ENCODE measurements around the gene PFKP.

Gene PFKP

DNA sequence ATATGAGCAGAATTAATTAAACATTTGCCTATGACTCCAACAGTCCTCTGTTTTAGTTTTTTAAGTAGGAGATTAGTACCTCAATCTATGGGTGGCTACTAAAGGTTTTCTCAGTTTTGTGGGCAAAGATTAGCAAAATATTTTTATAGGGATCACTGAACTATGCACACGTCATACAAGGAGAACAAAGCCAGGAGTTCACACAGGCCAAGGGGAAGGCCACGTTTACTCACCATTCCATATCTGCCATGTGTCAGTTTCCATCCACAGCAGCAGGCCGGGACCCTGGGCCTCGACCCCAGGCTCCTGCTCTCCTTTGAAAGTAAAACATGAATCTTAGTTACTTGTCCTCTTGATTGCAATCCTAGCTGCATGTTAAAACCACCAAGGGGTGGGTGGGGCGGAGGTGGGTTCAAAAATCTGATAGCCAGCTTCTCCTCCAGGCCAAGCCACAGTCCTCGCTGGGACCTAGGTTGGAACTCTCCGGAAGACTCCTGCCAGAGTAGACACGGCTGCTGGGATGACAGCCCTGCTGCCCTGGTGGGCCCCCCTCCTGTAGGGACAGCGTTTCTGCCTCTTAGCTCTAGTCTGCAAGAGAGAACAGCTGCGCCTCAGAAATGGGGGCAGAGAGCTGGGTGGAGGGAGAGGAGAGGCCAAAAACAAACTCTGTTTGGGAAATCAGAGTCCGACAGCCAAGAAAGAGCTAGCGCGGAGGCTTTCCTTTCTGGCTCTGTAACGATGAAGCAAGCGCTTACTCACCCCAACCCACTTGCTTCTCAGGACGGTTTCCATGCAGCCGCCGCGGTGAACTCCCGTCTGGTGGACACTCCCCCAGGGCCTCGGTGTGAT is 69.6 kb downstream of the PFKP start:
- no peak for DNase-seq

DNA sequence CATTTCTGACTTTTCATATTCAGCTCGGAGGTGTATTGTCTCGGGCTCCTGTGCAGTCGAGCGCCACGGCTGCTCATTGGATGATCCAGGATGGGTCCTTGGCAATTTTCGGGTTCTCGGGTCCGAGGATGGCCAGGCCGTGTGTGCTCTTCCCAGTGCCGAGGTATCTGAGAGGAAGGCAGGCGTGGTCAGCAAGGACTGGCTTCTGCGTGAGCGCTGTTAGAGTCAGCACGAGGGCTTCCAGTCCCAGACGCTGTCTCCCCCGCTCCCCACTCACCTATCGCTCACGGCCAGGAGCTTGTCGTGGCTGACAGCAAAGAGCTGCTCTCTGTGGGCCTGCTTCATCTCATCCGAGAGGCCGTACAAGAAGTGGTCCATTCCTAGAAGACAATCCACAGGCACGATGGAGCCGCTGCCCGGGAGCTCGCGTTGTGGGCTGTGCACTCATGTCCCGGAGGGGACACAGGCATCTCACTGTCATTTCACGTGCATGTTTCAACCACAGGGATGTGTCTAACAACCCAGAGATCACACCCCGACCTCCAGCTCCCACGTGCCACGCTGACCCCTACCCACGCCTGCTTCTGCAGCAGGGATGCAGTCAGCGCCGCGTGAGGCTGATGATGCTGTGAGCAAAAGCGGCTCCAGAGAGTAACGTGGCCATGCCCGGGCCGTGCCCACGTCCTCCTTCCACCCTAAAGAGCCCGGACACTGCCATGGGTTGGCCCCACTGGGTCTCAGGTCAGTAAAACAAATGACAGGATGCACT is 70.8 kb downstream of the PFKP start:
- no peak for DNase-seq

DNA sequence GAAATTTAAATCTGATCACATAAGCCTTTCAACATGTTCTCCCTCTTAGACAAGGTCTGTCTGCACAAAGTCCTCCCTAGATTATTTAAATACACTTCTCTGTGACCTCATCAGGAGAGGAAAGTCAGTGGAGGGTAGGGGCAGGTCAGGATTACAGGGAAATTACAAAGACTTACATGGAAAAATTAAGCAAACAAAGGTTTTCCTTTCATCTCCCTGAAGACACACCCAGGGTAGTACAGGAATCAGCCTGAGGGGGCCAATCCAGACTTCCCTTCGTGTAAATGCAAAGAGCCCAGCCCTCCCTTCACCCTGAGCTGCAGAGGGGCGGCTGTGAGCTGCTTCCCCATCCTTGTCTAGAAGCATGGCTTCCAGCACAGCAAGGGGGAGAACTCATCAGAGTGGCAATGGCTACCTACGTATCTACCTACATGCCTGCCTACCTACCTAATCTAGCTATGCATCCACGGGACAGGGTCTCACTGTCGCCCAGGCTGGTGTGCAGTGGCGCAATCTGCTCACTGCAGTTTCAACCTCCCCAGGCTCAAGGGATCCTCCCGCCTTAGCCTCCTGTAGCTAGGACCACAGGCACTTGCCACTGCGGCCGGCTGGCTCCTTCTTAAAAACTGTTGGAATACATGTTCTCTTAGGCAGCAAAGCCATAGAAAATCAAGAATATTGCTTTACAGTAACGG is 72.0 kb downstream of the PFKP start:
- no peak for DNase-seq

DNA sequence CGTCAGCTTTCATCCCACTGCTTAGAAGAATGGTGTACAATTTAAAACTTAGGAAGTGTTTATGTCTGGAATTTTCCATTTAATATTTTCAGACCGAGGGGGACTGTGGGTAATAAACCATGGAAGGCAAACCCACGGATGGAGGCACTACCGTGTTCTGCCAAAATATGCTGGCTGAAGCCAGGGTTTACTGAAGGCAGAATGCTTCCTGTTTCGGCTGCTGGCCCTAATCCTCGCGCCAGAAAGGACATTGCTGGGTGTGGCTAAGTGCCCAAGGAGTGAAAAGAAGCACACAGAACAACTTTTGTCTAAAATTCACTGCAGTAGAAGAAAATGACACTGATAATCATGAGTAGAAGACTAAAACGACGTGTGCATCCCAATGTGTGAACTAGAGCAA is 72.9 kb downstream of the PFKP start:
- no peak for DNase-seq

DNA sequence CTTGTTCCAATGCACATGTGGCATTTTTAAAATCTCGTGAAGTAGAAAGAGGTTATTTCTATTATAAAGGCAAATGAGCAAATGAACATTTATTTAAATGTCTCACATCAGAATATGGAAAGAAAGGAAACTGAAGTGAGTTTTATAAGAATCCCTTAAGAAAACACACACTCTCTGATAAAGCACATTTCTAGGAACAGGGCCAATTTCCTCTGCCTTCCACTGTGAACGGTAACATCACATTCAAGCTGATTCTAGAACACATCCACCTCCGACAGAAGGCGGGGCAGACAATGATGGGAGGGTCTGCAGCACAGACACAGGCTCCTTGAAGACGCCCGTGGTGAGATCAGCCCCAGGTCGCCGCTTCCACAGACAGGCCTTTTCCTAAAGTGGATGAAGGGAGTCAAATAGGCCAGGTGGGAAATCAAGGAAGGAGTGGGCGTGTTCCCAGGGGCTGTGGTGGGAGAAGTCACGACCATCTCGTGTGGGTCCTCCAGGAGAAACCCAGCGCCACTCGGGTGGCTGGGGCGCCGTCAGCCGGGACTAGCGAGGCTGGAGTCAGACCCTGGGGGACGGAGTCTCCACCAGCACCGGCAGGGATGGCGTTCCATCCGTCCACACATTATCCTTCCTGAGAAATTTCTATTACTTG is 74.1 kb downstream of the PFKP start:
- no peak for DNase-seq

DNA sequence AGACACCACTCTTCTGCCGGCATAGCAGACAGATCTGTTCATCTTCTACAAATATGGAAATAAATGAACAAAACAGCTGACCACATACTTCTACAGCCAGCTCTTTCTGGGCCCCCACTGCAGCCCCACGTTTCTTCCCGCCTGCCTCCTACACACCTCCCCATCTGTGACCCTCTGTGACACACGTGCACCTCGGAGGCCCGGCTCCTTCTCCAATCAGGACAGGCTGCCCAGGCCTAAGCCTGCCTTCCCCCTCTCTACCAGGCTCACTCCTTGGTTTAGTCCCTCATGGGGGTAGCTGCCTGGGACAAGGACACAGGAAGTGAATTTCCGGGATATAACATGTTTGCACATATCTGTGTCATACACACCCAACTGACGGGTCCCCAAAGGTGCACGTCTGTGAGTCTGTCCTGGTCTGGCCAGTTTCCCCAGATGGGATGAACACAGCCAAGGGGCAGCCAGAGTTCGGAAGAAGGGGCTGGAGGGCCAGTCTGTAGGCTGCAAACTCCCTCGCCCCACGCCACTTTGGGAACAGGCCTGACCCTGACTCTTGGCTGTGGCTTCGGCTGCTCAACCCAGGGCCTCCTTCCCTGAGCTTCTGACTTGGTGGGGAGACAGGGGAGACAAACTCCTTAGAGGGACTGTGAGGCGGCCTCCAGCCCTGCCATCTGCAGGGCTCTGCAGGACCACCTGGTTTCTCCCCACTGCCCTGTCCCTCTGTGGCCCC is 75.0 kb downstream of the PFKP start:
- DNase-seq: no peak

DNA sequence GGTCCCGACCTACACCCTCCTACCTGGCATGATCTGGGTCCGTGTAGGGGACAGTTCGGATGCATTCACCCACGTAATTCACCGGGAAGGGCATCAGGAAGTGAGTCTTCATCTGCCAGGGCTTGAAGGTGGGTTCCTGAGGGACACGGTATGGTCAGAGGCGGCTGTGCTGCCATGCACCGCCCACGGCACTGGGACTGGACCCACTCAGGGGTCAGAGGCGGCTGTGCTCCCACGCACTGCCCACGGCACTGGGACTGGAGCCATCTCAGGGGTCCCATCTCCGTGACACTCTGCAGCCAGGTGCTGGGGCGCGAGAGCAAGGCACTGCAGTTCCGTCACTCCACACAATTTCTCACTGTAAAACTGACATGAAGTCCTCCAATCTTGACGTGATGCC is 76.0 kb downstream of the PFKP start:
- DNase-seq: no peak

DNA sequence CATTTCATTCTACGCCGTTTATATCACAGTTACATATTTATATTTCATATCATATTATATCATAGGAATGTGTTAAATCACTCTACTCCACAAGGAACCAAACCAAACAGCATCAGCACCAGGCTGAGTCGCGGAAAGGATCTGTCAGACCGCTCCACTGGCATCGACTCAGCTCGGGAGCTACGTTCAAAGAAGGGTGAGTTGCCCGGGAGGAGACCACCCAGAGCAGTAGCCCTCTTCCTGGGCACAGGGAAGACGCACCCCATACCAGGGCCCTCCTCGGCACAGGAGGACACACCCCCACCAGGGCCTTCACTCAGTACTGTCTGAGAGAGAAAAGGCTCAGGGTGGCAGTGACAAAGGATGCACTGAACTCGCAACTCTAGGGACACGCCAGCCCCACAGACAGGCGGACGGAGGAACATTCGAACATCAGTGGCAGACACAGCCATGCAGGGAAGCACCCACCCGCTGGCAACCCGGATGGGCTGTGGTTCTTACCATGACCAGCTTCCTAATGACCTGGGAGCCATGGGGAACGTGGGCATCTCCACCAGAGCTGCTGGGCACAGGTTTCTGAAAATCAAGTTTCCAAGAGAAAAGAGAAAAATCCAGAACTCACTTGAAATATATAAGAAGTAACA is 76.6 kb downstream of the PFKP start:
- DNase-seq: no peak

DNA sequence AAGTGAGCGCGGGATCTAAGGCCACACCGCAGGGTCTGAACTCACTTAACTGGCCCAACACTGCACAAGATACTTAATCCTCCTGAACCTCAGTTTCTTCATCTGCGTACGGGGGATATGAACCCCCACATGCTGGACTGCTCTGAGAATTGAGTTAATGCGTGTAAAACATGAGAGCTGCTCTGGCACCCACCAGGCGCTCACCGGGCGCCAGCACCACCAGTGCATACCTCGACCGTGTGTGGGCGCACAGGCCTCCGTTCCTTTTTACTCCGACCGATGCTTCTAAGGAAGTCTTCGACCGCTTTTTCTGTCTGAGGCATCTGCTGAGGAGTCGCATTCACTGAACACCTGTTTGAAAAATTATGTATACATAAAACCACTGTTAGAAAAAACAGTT is 78.0 kb downstream of the PFKP start:
- no peak for DNase-seq

DNA sequence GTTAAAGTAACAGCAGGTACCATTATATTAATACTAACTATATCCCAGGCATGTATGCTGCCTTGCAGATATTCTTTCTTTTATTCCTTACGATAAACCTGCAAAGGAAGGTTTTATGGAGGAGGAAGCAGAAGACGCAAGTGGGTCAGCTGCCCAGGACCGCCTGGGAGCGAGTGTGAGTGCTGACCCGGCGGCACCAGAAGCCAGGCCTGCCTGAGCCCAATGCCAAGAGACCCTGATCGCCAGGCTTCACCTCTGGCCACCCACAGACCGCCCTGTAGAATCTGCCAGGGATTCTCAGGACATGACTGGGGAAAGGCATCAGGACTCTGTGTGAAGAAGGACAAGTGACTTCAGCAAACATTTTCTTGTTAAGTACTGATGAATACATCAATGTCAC is 78.9 kb downstream of the PFKP start:
- no peak for DNase-seq

DNA sequence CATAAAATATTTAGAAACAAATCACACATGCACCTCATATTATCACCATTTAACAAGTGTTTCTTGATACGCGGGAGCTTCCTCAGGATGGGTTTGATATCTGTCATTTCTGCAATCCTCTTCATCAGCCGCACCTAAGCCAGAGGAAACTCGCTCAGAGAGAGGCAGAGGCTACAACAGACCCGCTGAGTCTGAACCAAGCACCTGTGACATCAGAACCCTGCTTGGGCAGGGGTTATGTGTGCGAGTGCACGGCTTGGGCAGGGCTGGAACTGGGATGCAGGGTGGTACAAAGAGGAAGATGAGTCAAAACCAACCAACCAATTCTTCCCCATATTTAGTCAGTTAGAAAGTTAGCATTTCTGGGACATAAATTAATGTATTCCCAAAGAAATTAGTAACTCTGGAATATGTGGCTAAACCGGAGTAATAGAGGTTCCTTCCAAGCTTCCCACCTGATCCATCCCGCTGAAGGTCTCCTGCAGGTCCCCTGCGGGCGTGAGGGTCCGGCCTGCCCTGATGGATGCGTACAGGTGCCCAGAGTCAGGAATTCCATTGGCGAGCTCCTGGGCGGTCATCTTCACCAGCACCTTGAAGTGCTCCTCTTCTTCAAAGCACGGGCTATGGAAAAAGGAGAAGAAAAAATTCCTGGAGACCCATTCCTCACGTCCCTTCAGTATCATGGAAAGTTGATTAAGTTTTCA is 79.9 kb downstream of the PFKP start:
- no peak for DNase-seq

DNA sequence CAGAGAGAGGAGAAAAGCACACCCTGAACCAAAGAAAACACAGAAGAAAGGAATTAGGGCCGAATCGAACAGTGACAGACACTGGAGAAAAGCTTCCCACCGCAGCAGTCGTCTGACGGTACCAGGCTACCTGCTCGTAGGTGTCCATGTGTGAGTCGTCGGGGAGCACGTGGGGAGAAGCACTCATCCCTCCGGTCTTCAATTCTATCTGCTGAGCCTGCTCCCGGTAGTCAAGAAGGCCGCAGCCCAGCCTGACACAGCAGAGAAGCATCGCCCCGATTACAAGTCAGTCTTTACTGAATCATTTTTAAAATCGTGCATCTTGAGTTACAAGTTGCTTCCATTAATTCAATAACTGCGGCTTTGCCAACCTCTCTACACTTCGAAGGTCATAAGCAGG is 80.7 kb downstream of the PFKP start:
- DNase-seq: no peak

DNA sequence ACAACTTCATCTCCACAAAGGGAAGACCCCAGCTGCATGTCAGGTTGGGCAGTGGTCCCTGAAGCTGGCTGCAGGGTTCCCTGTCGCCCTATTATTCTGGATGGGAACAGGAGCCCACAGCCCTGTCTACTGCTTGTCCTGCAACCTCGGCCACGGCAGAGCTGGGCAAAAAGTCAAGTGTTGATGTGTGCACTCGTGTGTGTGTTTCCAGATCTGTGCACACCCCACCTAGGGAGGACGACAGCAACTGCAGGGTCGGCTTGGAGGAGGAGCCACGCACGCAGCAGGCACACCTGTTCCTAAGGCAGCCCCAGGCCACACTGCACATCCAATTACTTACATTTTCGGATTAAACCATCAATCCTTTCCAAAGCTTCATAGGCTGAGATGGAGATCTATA is 81.6 kb downstream of the PFKP start:
- no peak for DNase-seq

DNA sequence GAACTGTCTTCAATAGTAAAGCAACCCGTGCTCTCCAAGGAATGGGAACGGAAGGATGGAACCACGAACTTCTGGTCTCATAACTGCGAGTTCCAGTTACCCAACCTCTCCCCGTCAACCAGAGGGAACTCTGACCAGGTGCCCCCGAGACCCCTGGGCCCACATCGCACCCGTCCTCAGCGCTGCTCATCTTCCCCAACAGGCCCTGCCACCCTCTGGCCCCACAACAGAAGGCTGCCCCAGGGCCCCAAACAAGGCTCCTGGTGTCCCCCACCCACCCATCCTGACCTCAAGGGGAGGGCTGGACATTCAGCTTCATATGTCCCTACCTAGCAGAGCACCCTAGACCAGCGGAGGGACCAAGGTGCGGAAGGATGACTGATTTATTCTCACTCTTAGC is 82.6 kb downstream of the PFKP start:
- DNase-seq: no peak

DNA sequence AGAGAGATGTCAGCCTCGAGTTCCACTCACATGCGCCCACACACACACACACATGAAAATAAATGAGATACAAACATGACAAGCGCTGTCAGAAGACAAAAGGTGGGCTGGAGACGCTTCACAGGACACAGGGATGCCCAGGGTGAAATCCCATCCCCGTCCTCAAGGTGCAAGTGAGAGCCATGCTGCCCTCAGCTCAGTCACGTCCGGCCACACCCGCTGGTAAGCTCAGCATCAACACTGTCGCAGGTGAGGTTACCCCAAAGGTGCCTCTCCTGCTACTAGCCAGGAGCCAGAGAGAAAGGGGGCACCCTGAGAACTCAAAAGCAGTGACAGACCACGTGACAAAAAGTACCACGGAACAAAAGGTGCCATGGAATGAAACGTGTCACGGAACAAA is 83.0 kb downstream of the PFKP start:
- no peak for DNase-seq

DNA sequence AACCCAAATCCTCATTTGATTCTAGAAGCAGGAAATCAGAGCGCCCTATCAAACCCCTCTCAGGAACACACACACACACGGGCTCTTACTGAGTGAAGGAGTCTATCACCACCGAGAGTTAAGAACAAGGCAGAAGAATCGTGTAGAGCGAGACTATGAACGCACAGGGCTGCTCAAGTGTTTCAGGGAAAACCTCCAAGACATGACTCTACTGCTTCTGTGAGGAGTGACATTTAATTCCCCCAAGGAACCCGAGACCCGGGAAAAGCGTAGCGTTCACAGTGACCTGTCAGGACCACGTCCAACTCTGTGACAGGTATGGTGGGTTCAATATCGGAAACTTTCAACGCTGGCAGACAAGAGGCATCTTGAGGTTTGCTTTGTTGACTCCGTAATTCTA is 83.6 kb downstream of the PFKP start:
- no peak for DNase-seq

DNA sequence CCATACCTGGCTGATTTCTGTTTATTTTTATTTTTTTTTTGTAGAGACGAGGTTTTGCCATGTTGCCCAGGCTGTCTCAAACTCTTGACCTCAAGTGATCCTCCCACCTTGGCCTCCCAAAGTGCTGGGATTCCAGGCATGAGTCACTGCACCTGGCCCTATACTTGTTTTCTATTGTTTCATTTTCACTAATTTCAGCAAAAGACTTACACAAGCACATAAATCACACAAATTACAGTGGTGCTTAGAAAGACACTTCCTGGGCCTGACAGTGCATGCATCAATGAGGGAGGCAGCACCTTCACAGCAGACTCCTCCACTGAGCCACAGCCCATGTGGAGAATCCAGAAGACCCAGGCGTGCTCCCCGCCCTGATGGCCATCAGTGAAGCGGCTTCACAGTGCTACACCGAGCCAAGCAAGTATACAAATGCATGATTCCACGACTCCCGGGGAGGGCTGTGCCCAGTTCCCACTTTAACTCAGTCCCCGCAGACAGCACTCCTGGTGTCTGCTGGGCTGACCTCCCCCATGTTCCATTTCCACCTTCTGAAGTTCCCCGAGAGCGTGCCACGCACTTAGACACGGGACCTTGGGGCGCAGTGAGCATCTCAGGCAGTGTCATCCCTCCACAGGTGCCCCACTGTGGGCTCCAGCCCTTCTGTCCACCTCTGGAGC is 84.7 kb downstream of the PFKP start:
- no peak for DNase-seq

DNA sequence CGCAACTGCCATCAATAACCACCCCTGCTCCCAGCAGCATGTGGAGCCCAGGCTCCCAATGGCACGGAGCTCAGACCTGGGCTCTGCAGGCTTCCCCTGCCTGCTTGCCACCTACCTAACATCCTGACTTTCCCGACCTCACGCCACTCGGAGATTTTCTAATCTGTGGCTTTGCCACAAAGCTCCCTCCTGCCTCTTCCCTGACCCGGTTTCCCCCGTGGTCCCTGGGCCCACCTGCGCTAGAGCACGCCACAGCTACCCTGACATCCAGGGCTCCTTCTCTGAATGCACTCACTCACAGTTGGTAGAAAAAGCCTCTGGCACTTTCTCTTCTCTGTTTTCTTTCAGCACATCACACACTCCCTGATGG is 85.2 kb downstream of the PFKP start:
- DNase-seq: no peak

DNA sequence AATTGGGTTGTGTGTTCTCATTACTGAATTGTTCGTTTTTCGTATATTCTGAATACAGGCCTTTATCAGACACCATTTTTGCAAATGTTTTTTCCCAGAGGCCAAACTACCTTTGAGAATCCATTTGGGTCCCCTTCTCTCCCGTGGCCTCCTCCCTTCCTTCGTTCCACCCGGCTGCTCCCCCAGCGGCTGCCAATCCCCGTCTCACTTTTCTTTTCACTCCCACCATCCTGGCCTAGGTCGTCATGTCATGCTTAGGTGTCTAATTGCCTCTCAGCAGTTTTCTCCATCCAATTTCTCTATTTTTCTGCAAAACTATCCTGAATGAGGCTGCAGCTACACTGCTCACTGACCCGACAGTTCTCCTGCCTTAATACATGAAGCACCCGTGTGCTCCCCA is 87.3 kb downstream of the PFKP start:
- DNase-seq: no peak

DNA sequence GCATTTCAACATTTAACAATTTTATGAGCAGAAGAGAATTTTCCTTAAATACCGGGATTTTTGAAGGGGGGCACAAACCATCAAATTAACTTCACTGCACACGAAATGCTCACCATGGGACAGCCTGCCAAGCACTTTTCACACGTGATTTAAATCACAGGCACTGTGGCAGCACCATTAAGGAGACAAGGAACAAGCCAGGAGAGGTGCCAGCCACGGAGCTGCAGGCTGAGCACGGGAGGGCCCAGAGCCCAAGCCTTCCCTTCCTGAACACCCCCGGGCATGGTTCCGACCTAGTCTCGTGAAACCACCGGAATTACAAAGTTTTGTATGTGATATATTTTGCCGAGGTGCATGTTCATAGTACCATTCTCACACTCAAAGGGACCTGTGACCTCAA is 91.8 kb downstream of the PFKP start:
- no peak for DNase-seq

DNA sequence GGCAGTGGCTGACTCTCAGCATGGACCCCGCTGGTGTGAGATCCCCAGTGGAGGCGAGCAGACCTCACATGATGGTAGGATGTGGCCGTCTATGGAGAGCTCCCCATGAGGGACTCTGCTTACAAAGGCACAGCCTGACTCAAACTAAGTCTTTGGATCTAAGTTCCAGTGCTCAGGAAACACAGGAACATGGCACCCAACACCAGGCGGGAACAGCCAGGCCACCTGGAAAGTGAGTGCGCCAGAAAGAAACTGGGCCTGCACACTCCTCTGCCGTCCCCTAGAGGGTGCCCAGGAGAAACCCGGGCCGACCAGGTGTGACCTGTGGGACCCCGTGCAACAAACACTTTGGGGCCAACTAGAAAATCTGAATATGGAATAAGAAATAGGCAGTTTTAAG is 95.2 kb downstream of the PFKP start:
- no peak for DNase-seq
